Activated CD4-positive, alpha-beta T cell treated with anti-CD3 and anti-CD28 coated beads for 36 hours (primary cell): ENCODE results near the gene ESRRB. TPM values are rescaled to one million over a fixed set of nuclear protein-coding genes. Genes with fewer than 3 reads are reported as not detected.

Experiments
- ATAC-seq: fragments of 200-7000 bp; cut with Tn5 transposase; one replicate; pipeline ENCODE4 v1.10.0; 2021; ENCODE audit warnings: mild to moderate bottlenecking, moderate library complexity
- CTCF ChIA-PET: fragments of 350-600 bp; sonication (Branson Sonifier 250); formaldehyde crosslinking; loops from one replicate; lab custom pipeline; 2021; ENCODE audit warnings: antibody characterized with exemption; lab: Charles Lee
- POLR2A ChIA-PET: fragments of 350-600 bp; sonication (Branson Sonifier 250); formaldehyde crosslinking; loops from one replicate; lab custom pipeline; 2021; ENCODE audit warnings: antibody characterized with exemption, inconsistent platforms; lab: Charles Lee
- DNase-seq: peaks from one replicate; pipeline ENCODE4 v3.0.0-alpha.2; 2020
- H3K27ac Mint-ChIP-seq: one replicate; pipeline ENCODE4 v1.8.0; 2021; ENCODE audit warnings: mixed read lengths
- H3K27me3 Mint-ChIP-seq: one replicate; pipeline ENCODE4 v1.8.0; 2021; ENCODE audit warnings: mixed read lengths
- H3K36me3 Mint-ChIP-seq: one replicate; pipeline ENCODE4 v1.8.0; 2021; ENCODE audit warnings: low read depth, mixed read lengths
- H3K4me1 Mint-ChIP-seq: one replicate; pipeline ENCODE4 v1.8.0; 2021; ENCODE audit warnings: mixed read lengths
- H3K4me3 Mint-ChIP-seq: one replicate; pipeline ENCODE4 v1.8.0; 2021; ENCODE audit warnings: mild to moderate bottlenecking, moderate library complexity, mixed read lengths
- H3K9me3 Mint-ChIP-seq: one replicate; pipeline ENCODE4 v1.8.0; 2021; ENCODE audit warnings: low read depth, mixed read lengths
- intact Hi-C, 2 experiments: fragments of 100-400 bp; cut with DNase I in 1 of 2; cut with micrococcal nuclease in 1 of 2; formaldehyde crosslinking; loops; one replicate each; pipeline versions ENCODE4 v1.14.2 to v1.15.1; 2022 to 2024; cut with DNase I, micrococcal nuclease
- total RNA-seq, 2 experiments: library from RNA; stranded (reverse); gene quantifications; one replicate each; pipeline ENCODE4 v1.2.3, GENCODE V29; 2021

Gene ESRRB
- total RNA-seq, 2 experiments from 2014 or later = 0.11 to 0.14 TPM

GRCh38 chr14:76413106-76413961, 37.4 kb downstream of the ESRRB start:
- DNase-seq = no peak
- intact Hi-C loops = no loop called here
- peaks cover 3% of the 10 kb centered on the region for H3K4me1 Mint-ChIP-seq
- no peak for ATAC-seq
- POLR2A ChIA-PET = no interaction called here
- H3K9me3 Mint-ChIP-seq = no peaks in the 10 kb centered on the region
- H3K27ac Mint-ChIP-seq = no peak overlapping the region
- CTCF ChIA-PET = interaction anchor here (0.6 kb wide), 1 partner anchor 705 kb away, joined by 3 read pairs; no protein-coding TSS in a partner anchor
- H3K36me3 Mint-ChIP-seq = no peaks in the 10 kb centered on the region
- H3K27me3 Mint-ChIP-seq = peaks cover 31% of the 10 kb centered on the region
- no peak overlapping the region for H3K4me3 Mint-ChIP-seq

GRCh38 chr14:76413962-76414600, 38.1 kb downstream of the ESRRB start:
- H3K4me1 Mint-ChIP-seq = peaks cover 3% of the 10 kb centered on the region
- no peak overlapping the region for H3K4me3 Mint-ChIP-seq
- H3K9me3 Mint-ChIP-seq = no peaks in the 10 kb centered on the region
- no peak for DNase-seq
- ATAC-seq = no peak
- H3K36me3 Mint-ChIP-seq = no peaks in the 10 kb centered on the region
- CTCF ChIA-PET = no interaction called here
- H3K27ac Mint-ChIP-seq = no peak overlapping the region
- intact Hi-C loops = no loop called here
- H3K27me3 Mint-ChIP-seq = peaks cover 31% of the 10 kb centered on the region
- POLR2A ChIA-PET = no interaction called here

- POLR2A ChIA-PET = no interaction called here
- H3K27ac Mint-ChIP-seq = no peak overlapping the region
- CTCF ChIA-PET = no interaction called here
These were observed 43.5 kb downstream of the ESRRB start for GRCh38 chr14:76419399-76419798.

GRCh38 chr14:76420827-76421226, 44.9 kb downstream of the ESRRB start:
- intact Hi-C loops = no loop called here
- POLR2A ChIA-PET = no interaction called here
- DNase-seq = no peak
- H3K9me3 Mint-ChIP-seq = no peaks in the 10 kb centered on the region
- H3K4me1 Mint-ChIP-seq = no peaks in the 10 kb centered on the region
- H3K36me3 Mint-ChIP-seq = no peaks in the 10 kb centered on the region
- H3K27ac Mint-ChIP-seq = no peak overlapping the region
- peaks cover 9% of the 10 kb centered on the region for H3K27me3 Mint-ChIP-seq
- no peak for ATAC-seq
- H3K4me3 Mint-ChIP-seq = no peak overlapping the region
- CTCF ChIA-PET = no interaction called here

More at GRCh38 chr14:76419399-76419798, 43.5 kb downstream of the ESRRB start:
- no peak for DNase-seq
- Mint-ChIP-seq H3K9me3 (no peaks in the 10 kb centered on the region), H3K4me3 (no peak overlapping the region), H3K36me3 (no peaks in the 10 kb centered on the region), H3K27me3 (peaks cover 14% of the 10 kb centered on the region), H3K4me1 (no peaks in the 10 kb centered on the region)
- no peak for ATAC-seq
- intact Hi-C loops = no loop called here

- no peaks in the 10 kb centered on the region for H3K9me3 Mint-ChIP-seq
- ChIA-PET CTCF (no interaction called here), POLR2A (no interaction called here)
- H3K36me3 Mint-ChIP-seq = no peaks in the 10 kb centered on the region
- no peak overlapping the region for H3K27ac Mint-ChIP-seq
- H3K4me3 Mint-ChIP-seq = no peak overlapping the region
- peaks cover 7% of the 10 kb centered on the region for H3K27me3 Mint-ChIP-seq
- no peak for ATAC-seq
- no peaks in the 10 kb centered on the region for H3K4me1 Mint-ChIP-seq
- intact Hi-C loops = no loop called here
- no peak for DNase-seq
These were observed 45.7 kb downstream of the ESRRB start for GRCh38 chr14:76421662-76422061.

GRCh38 chr14:76422662-76423061, 46.7 kb downstream of the ESRRB start:
- CTCF ChIA-PET = no interaction called here
- POLR2A ChIA-PET = no interaction called here
- intact Hi-C loops = no loop called here
- H3K9me3 Mint-ChIP-seq = no peaks in the 10 kb centered on the region
- no peak overlapping the region for H3K27ac Mint-ChIP-seq
- H3K27me3 Mint-ChIP-seq = peaks cover 2% of the 10 kb centered on the region
- H3K4me3 Mint-ChIP-seq = no peak overlapping the region
- DNase-seq (no peak), ATAC-seq (no peak)
- no peaks in the 10 kb centered on the region for H3K36me3 Mint-ChIP-seq
- no peaks in the 10 kb centered on the region for H3K4me1 Mint-ChIP-seq

- ChIA-PET POLR2A (no interaction called here), CTCF (no interaction called here)
These were observed 47.6 kb downstream of the ESRRB start for GRCh38 chr14:76423534-76423933.

GRCh38 chr14:76424359-76424758, 48.4 kb downstream of the ESRRB start:
- no peaks in the 10 kb centered on the region for H3K9me3 Mint-ChIP-seq
- ChIA-PET CTCF (no interaction called here), POLR2A (no interaction called here)
- H3K27me3 Mint-ChIP-seq = peaks cover 2% of the 10 kb centered on the region
- no peak overlapping the region for H3K4me3 Mint-ChIP-seq
- intact Hi-C loops = no loop called here
- ATAC-seq = no peak
- DNase-seq = no peak
- no peaks in the 10 kb centered on the region for H3K36me3 Mint-ChIP-seq
- no peaks in the 10 kb centered on the region for H3K4me1 Mint-ChIP-seq
- H3K27ac Mint-ChIP-seq = no peak overlapping the region

More at GRCh38 chr14:76423534-76423933, 47.6 kb downstream of the ESRRB start:
- no peak overlapping the region for H3K27ac Mint-ChIP-seq
- H3K9me3 Mint-ChIP-seq = no peaks in the 10 kb centered on the region
- intact Hi-C loops = no loop called here
- peaks cover 2% of the 10 kb centered on the region for H3K27me3 Mint-ChIP-seq
- H3K36me3 Mint-ChIP-seq = no peaks in the 10 kb centered on the region
- no peak overlapping the region for H3K4me3 Mint-ChIP-seq
- no peak for ATAC-seq
- DNase-seq = no peak
- H3K4me1 Mint-ChIP-seq = no peaks in the 10 kb centered on the region

GRCh38 chr14:76426161-76426696, 50.3 kb downstream of the ESRRB start:
- Mint-ChIP-seq H3K27me3 (peaks cover 2% of the 10 kb centered on the region), H3K27ac (no peak overlapping the region), H3K36me3 (no peaks in the 10 kb centered on the region), H3K4me3 (no peak overlapping the region), H3K4me1 (no peaks in the 10 kb centered on the region), H3K9me3 (no peaks in the 10 kb centered on the region)
- ChIA-PET CTCF (interaction anchor here (0.6 kb wide), 1 partner anchor 8 kb away, joined by 3 read pairs; no protein-coding TSS in a partner anchor), POLR2A (no interaction called here)
- DNase-seq (no peak), ATAC-seq (no peak)
- intact Hi-C loops = no loop called here

GRCh38 chr14:76428611-76429010, 52.7 kb downstream of the ESRRB start:
- CTCF ChIA-PET = no interaction called here
- H3K27ac Mint-ChIP-seq = no peak overlapping the region
- POLR2A ChIA-PET = no interaction called here

GRCh38 chr14:76430017-76430416, 54.1 kb downstream of the ESRRB start:
- Mint-ChIP-seq H3K36me3 (no peaks in the 10 kb centered on the region), H3K27ac (no peak overlapping the region), H3K9me3 (no peaks in the 10 kb centered on the region), H3K4me1 (no peaks in the 10 kb centered on the region), H3K27me3 (peaks cover 2% of the 10 kb centered on the region), H3K4me3 (no peak overlapping the region)
- ATAC-seq = no peak
- intact Hi-C loops = no loop called here
- POLR2A ChIA-PET = no interaction called here
- DNase-seq = no peak
- CTCF ChIA-PET = no interaction called here

More at GRCh38 chr14:76428611-76429010, 52.7 kb downstream of the ESRRB start:
- Mint-ChIP-seq H3K9me3 (no peaks in the 10 kb centered on the region), H3K27me3 (peaks cover 2% of the 10 kb centered on the region), H3K36me3 (no peaks in the 10 kb centered on the region), H3K4me1 (no peaks in the 10 kb centered on the region), H3K4me3 (no peak overlapping the region)
- intact Hi-C loops = no loop called here
- DNase-seq (no peak), ATAC-seq (no peak)
